Uterus (tissue), 4 donors: Measurements from ENCODE around the gene ARFGEF2. TPM values are rescaled to one million over a fixed set of nuclear protein-coding genes. Genes with fewer than 3 reads are reported as not detected.

ENCODE experiments used
- DNase-seq, 2 donors: peaks; one replicate each; pipeline ENCODE4 v3.0.0-alpha.2; 2019 to 2020
- H3K27ac ChIP-seq, 2 donors: fragments of 200-600 bp; sonication (generic); 1 replicate in 1 of 2; 2 replicates in 1 of 2; pipeline ENCODE4 v1.5.1; 2016 to 2018
- H3K27me3 ChIP-seq, 2 donors: fragments of 200-600 bp; sonication (generic); one replicate each; pipeline ENCODE4 v1.5.1; 2018 to 2019; ENCODE audit warnings: control low read depth in 1 of 2
- H3K36me3 ChIP-seq, 2 donors: fragments of 200-600 bp; sonication (generic); one replicate each; pipeline ENCODE4 v1.5.1; 2019; ENCODE audit warnings: control low read depth in 1 of 2
- H3K4me1 ChIP-seq, 2 donors: fragments of 200-600 bp; sonication (generic); one replicate each; pipeline ENCODE4 v1.5.1; 2018 to 2019; ENCODE audit warnings: control low read depth in 1 of 2
- H3K4me3 ChIP-seq, 2 donors: fragments of 200-600 bp; sonication (generic); 1 replicate in 1 of 2; 2 replicates in 1 of 2; pipeline ENCODE4 v1.5.1; 2018 to 2019; ENCODE audit warnings: mild to moderate bottlenecking in 1 of 2
- H3K9me3 ChIP-seq, 2 donors: fragments of 200-600 bp; sonication (generic); one replicate each; pipeline ENCODE4 v1.5.1; 2019; ENCODE audit warnings: control low read depth in 1 of 2
- CTCF ChIP-seq, 4 experiments: fragments of 200-600 bp in 2 of 4; fragments of 450-650 bp in 2 of 4; sonication (generic) in 2 of 4; IDR thresholded peaks; one replicate each; pipeline ENCODE4 v1.5.1; 2016 to 2019; ENCODE audit warnings: antibody characterized with exemption in 4 of 4, mild to moderate bottlenecking in 2 of 4, moderate library complexity in 1 of 4
- POLR2A ChIP-seq, 2 donors: fragments of 450-650 bp; IDR thresholded peaks; one replicate each; pipeline ENCODE4 v1.6.1; 2016; ENCODE audit warnings: antibody characterized with exemption in 2 of 2, mild to moderate bottlenecking in 1 of 2, moderate library complexity in 1 of 2
- intact Hi-C: fragments of 100-400 bp; cut with DNase I; formaldehyde crosslinking; loops from one replicate; pipeline ENCODE4 v1.15.1; 2023; ENCODE audit warnings: low total_unique reads
- total RNA-seq, 4 donors: library from RNA; depleted of rRNA in 3 of 4; stranded (reverse); fragments of >200 nt in 3 of 4; gene quantifications; one replicate each; pipeline versions ENCODE4 v1.1.0 to v1.2.4, GENCODE V29; 2014 to 2023
- donor health status: DM: yes; HTN: yes; CAD: no.

Gene ARFGEF2
- total RNA-seq, 4 donors from 2014 or later: 22.0 to 33.7 (median 27.0) TPM

GRCh38 chr20:48912065-48912464 is 9.4 kb upstream of the ARFGEF2 start:
- intact Hi-C loops: no loop called here
- H3K4me1 ChIP-seq: no peaks in the 10 kb centered on the region
- H3K36me3 ChIP-seq: no peaks in the 10 kb centered on the region
- no peaks in the 10 kb centered on the region for H3K27me3 ChIP-seq
- DNase-seq: no peak
- TF ChIP-seq POLR2A (IDR thresholded peaks at IDR 0.05) (no peak), CTCF (IDR thresholded peaks at IDR 0.05) (no peak)
- H3K4me3 ChIP-seq: no peak overlapping the region
- no peaks in the 10 kb centered on the region for H3K9me3 ChIP-seq
- no peak overlapping the region for H3K27ac ChIP-seq

GRCh38 chr20:48916699-48917098 is 4.8 kb upstream of the ARFGEF2 start:
- no peaks in the 10 kb centered on the region for H3K4me1 ChIP-seq
- H3K9me3 ChIP-seq: no peaks in the 10 kb centered on the region
- DNase-seq: no peak
- no peaks in the 10 kb centered on the region for H3K27me3 ChIP-seq
- H3K27ac ChIP-seq: no peak overlapping the region
- H3K36me3 ChIP-seq: no peaks in the 10 kb centered on the region
- intact Hi-C loops: no loop called here
- no peak for TF ChIP-seq CTCF (IDR thresholded peaks at IDR 0.05)
- no peak for TF ChIP-seq POLR2A (IDR thresholded peaks at IDR 0.05)
- H3K4me3 ChIP-seq: no peak overlapping the region

- Histone ChIP-seq H3K4me3 (no peak overlapping the region), H3K27ac (no peak overlapping the region), H3K9me3 (no peaks in the 10 kb centered on the region), H3K27me3 (no peaks in the 10 kb centered on the region), H3K36me3 (no peaks in the 10 kb centered on the region), H3K4me1 (peaks cover 0 to 9% of the 10 kb centered on the region in 2 donors)
- intact Hi-C loops: no loop called here
- no peak for DNase-seq
- no peak for TF ChIP-seq POLR2A (IDR thresholded peaks at IDR 0.05)
- TF ChIP-seq CTCF (IDR thresholded peaks at IDR 0.05): no peak
These were observed 2.1 kb upstream of the ARFGEF2 start for GRCh38 chr20:48919336-48919881.

- Histone ChIP-seq H3K4me1 (peaks cover 0 to 9% of the 10 kb centered on the region in 2 donors), H3K9me3 (no peaks in the 10 kb centered on the region), H3K4me3 (no peak overlapping the region), H3K27ac (no peak overlapping the region), H3K27me3 (no peaks in the 10 kb centered on the region), H3K36me3 (no peaks in the 10 kb centered on the region)
- TF ChIP-seq POLR2A (IDR thresholded peaks at IDR 0.05): no peak
- no peak for DNase-seq
- intact Hi-C loops: no loop called here
These were observed 1.5 kb upstream of the ARFGEF2 start for GRCh38 chr20:48919882-48920526.

GRCh38 chr20:48920527-48921167 is 864 bp upstream of the ARFGEF2 start:
- Histone ChIP-seq H3K4me1 (peaks cover 0 to 9% of the 10 kb centered on the region in 2 donors), H3K27ac (peak overlapping the region; percentile 91 to 97), H3K4me3 (peak overlapping the region; percentile 92 to 97), H3K27me3 (no peaks in the 10 kb centered on the region), H3K9me3 (no peaks in the 10 kb centered on the region), H3K36me3 (no peaks in the 10 kb centered on the region)
- intact Hi-C loops: no loop called here
- DNase-seq: no peak
- no peak for TF ChIP-seq POLR2A (IDR thresholded peaks at IDR 0.05)
- no peak for TF ChIP-seq CTCF (IDR thresholded peaks at IDR 0.05)
